ENCODE data around the gene SLC48A1.

Gene SLC48A1

GRCh38 chr12:47804171-47804570 is 31.1 kb downstream of the SLC48A1 start:
- TF ChIP-seq TSHZ2 (CRISPR knock-in tag; IDR thresholded peaks at IDR 0.05) (no peak), CREB5 (CRISPR knock-in tag; IDR thresholded peaks at IDR 0.05; ENCODE audit: low read depth) (no peak), GLIS3 (CRISPR knock-in tag; IDR thresholded peaks at IDR 0.05) (no peak), ZNF70 (CRISPR knock-in tag; IDR thresholded peaks at IDR 0.05) (no peak), OSR1 (CRISPR knock-in tag; IDR thresholded peaks at IDR 0.05) (no peak), PATZ1 (CRISPR knock-in tag; IDR thresholded peaks at IDR 0.05; ENCODE audit: borderline replicate concordance) (no peak), PPARA (CRISPR knock-in tag; IDR thresholded peaks at IDR 0.05; ENCODE audit: borderline replicate concordance) (no peak), TOX (CRISPR knock-in tag; IDR thresholded peaks at IDR 0.05; ENCODE audit: borderline replicate concordance) (no peak), ESRRG (CRISPR knock-in tag; IDR thresholded peaks at IDR 0.05) (no peak), ZNF565 (CRISPR knock-in tag; conservative IDR thresholded peaks at IDR 0.05; ENCODE audit: low read depth) (no peak), POU6F1 (CRISPR knock-in tag; IDR thresholded peaks at IDR 0.05; ENCODE audit: borderline replicate concordance, low read depth) (no peak), RARB (CRISPR knock-in tag; IDR thresholded peaks at IDR 0.05) (no peak), ARNTL (CRISPR knock-in tag; IDR thresholded peaks at IDR 0.05; ENCODE audit: borderline replicate concordance, low read depth) (no peak), ZNF8 (CRISPR knock-in tag; IDR thresholded peaks at IDR 0.05) (no peak), ZC3H10 (CRISPR knock-in tag; IDR thresholded peaks at IDR 0.05) (no peak), ZFP30 (CRISPR knock-in tag; IDR thresholded peaks at IDR 0.05) (no peak), CSDC2 (CRISPR knock-in tag; IDR thresholded peaks at IDR 0.05) (no peak), SNAI2 (CRISPR knock-in tag; IDR thresholded peaks at IDR 0.05) (no peak), TCF4 (CRISPR knock-in tag; IDR thresholded peaks at IDR 0.05; ENCODE audit: borderline replicate concordance) (no peak)
- no peak for ATAC-seq

GRCh38 chr12:47805417-47805816 is 32.4 kb downstream of the SLC48A1 start:
- TF ChIP-seq PATZ1 (CRISPR knock-in tag; IDR thresholded peaks at IDR 0.05; ENCODE audit: borderline replicate concordance) (no peak), TOX (CRISPR knock-in tag; IDR thresholded peaks at IDR 0.05; ENCODE audit: borderline replicate concordance) (no peak)
- ATAC-seq: no peak

GRCh38 chr12:47807338-47807737 is 34.3 kb downstream of the SLC48A1 start:
- TF ChIP-seq ISL1 (CRISPR knock-in tag; IDR thresholded peaks at IDR 0.05) (no peak), CREB5 (CRISPR knock-in tag; IDR thresholded peaks at IDR 0.05; ENCODE audit: low read depth) (no peak)
- ATAC-seq: no peak

Data from SK-N-SH treated with all-trans-retinoic acid at 6 μM for 48 hours (cell line).